GM12864 (cell line): ENCODE results near the gene FTSJ1.

Source experiments
- DNase-seq: peaks from one replicate; pipeline ENCODE4 v3.0.0-alpha.2; 2011; ENCODE audit warnings: low read depth
- H3K4me3 ChIP-seq: 2 replicates; pipeline ENCODE4 v1.5.1; 2011; ENCODE audit warnings: mild to moderate bottlenecking, low read depth, low read length, control low read depth
- CTCF ChIP-seq: IDR thresholded peaks from 2 replicates; pipeline ENCODE4 v1.5.1; 2011; ENCODE audit warnings: low read depth, mild to moderate bottlenecking, moderate library complexity, low read length, control low read depth, inconsistent platforms; ENCODE audit errors: missing control alignments

The FTSJ1 gene

GRCh38 chrX:48497871-48498270 lies 21.9 kb downstream of the FTSJ1 start:
- DNase-seq = no peak
- no peak overlapping the region for H3K4me3 ChIP-seq
- no peak for TF ChIP-seq CTCF

GRCh38 chrX:48498374-48498809 lies 22.4 kb downstream of the FTSJ1 start:
- no peak overlapping the region for H3K4me3 ChIP-seq
- no peak for DNase-seq
- no peak for TF ChIP-seq CTCF

GRCh38 chrX:48504261-48504660 lies 28.3 kb downstream of the FTSJ1 start:
- no peak for DNase-seq
- no peak overlapping the region for H3K4me3 ChIP-seq
- no peak for TF ChIP-seq CTCF

GRCh38 chrX:48505481-48505880 lies 29.5 kb downstream of the FTSJ1 start:
- TF ChIP-seq CTCF = no peak
- no peak overlapping the region for H3K4me3 ChIP-seq
- no peak for DNase-seq

GRCh38 chrX:48507246-48507645 lies 31.2 kb downstream of the FTSJ1 start:
- no peak overlapping the region for H3K4me3 ChIP-seq
- no peak for DNase-seq
- TF ChIP-seq CTCF = no peak

- TF ChIP-seq CTCF = no peak
- H3K4me3 ChIP-seq = peak within 1 kb of the TSS; percentile 82
- peak; percentile 39 for DNase-seq
Measured at GRCh38 chrX:48508400-48509244, 32.6 kb downstream of the FTSJ1 start, which contains the start of gene PORCN. TSS of gene PORCN (plus strand) at chrX:48508992. CDS start at chrX:48509821, 829 bp downstream.

GRCh38 chrX:48509245-48509590 lies 33.2 kb downstream of the FTSJ1 start:
- H3K4me3 ChIP-seq = peak overlapping the region; percentile 82
- DNase-seq = no peak
- no peak for TF ChIP-seq CTCF
